ENCODE measurements around the gene ACR. TPM values are rescaled to one million over a fixed set of nuclear protein-coding genes. Genes with fewer than 3 reads are reported as not detected.

The ACR gene
- total and polyA plus RNA-seq, 2 experiments from 2014 or later = not detected

DNA sequence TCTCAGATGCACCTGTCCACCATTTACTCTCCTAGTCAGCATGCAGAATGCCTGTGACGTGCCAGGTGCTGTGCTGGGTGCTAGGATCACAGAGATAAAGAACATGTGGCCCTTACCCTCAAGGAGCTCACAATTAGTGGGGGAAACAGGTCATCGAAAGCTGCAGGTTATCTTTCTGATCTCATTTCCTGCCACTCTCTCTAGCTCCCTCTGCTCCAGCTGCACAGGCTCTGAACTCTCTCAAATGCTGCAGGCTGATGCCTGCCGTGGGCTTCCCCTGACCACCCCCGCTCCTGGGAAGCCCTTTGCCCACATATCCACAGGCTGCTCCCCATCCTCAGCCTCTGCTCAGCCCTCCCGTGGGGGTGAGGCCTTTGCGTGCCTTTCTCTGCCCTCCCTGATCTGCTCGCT, 35.7 kb upstream of the ACR start:
- no peak for DNase-seq
- Histone ChIP-seq H3K4me1 (ENCODE audit: insufficient read depth) (no peaks in the 10 kb centered on the region), H3K9me3 (ENCODE audit: low read depth) (no peaks in the 10 kb centered on the region), H3K27me3 (replicated peaks; ENCODE audit: insufficient read depth) (no peaks in the 10 kb centered on the region), H3K36me3 (ENCODE audit: low read depth) (no peaks in the 10 kb centered on the region), H4K20me1 (ENCODE audit: insufficient read depth) (no peaks in the 10 kb centered on the region), H3K4me2 (ENCODE audit: unreplicated experiment) (no peak overlapping the region), H3F3A (ENCODE audit: insufficient read depth) (no peaks in the 10 kb centered on the region), H3K4me3 (no peak overlapping the region), H2AFZ (no peak overlapping the region), H3K27ac (no peak overlapping the region), H3K79me2 (ENCODE audit: insufficient read depth) (no peaks in the 10 kb centered on the region), H3K9ac (no peak overlapping the region), H3K9me2 (ENCODE audit: insufficient read depth) (no peaks in the 10 kb centered on the region)
- no peak for TF ChIP-seq EZH2phosphoT487 (IDR thresholded peaks at IDR 0.05; ENCODE audit: insufficient read depth, low read depth)
- TF ChIP-seq EZH2 (IDR thresholded peaks at IDR 0.05; ENCODE audit: insufficient read depth, poor library complexity, severe bottlenecking) = no peak
- in situ Hi-C loops (cut with MboI) = no loop called here
- WGBS, 2 experiments (ENCODE audit: low coverage in 1 of 2, low lambda C conversion rate in 2 of 2, missing lambda C conversion rate in 2 of 2) = 91 to 94% methylated on average over 7 of the region's 7 CpGs

DNA sequence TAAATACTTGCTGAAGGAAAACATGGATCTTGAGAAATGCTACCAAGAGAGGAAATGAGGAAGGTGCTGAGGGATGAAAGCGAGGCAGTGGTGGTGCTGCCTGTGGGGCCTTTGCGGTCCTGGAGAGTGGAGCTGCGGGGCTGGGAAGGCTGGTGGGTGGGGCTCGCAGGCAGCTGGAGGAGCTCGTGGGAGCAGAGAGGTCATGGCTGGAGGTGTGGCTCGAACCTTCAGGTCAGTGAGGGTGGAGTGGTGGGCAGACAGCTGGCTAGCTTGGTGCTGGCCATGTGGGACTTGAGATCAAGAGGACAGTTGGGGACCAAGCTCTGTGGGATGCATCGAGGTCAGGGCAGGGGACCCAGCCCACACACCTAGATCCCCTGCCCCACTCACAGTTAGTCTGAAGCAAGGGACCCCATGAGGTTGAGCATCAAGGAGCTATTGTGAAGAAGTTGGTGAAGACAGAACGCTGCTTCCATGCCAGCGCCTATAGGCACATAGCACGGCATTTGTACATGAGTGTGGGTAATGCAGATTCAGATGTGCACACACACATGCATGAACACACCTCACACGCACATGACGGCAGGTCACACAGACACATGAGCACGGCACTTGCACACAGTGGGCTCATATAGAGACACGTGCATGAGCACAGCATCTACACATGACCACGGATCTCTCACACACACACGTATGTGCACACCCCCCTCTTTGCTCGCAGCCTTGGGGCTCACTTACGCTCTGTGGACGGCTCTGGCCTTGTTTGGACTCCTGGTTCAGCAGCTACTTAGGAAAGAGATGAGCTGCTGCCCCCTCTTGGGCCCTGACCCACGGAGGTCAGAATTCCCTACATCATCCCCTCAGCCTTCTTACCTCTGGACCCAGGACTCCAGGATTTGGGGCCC, 34.9 kb upstream of the ACR start:
- H3K4me3 ChIP-seq = no peak overlapping the region
- H3F3A ChIP-seq (ENCODE audit: insufficient read depth) = no peaks in the 10 kb centered on the region
- H3K4me1 ChIP-seq (ENCODE audit: insufficient read depth) = no peaks in the 10 kb centered on the region
- no peaks in the 10 kb centered on the region for H3K9me2 ChIP-seq (ENCODE audit: insufficient read depth)
- no peaks in the 10 kb centered on the region for H3K36me3 ChIP-seq (ENCODE audit: low read depth)
- in situ Hi-C loops (cut with MboI) = no loop called here
- H2AFZ ChIP-seq = no peak overlapping the region
- H3K9me3 ChIP-seq (ENCODE audit: low read depth) = no peaks in the 10 kb centered on the region
- no peak for DNase-seq
- H3K4me2 ChIP-seq (ENCODE audit: unreplicated experiment) = no peak overlapping the region
- H3K27ac ChIP-seq = no peak overlapping the region
- no peaks in the 10 kb centered on the region for H3K27me3 ChIP-seq (replicated peaks; ENCODE audit: insufficient read depth)
- 85 to 89% methylated on average over 20 of the region's 20 CpGs for WGBS, 2 experiments (ENCODE audit: low coverage in 1 of 2, low lambda C conversion rate in 2 of 2, missing lambda C conversion rate in 2 of 2)
- no peaks in the 10 kb centered on the region for H3K79me2 ChIP-seq (ENCODE audit: insufficient read depth)
- no peak for TF ChIP-seq EZH2 (IDR thresholded peaks at IDR 0.05; ENCODE audit: insufficient read depth, poor library complexity, severe bottlenecking)
- TF ChIP-seq EZH2phosphoT487 (IDR thresholded peaks at IDR 0.05; ENCODE audit: insufficient read depth, low read depth) = no peak
- H4K20me1 ChIP-seq (ENCODE audit: insufficient read depth) = no peaks in the 10 kb centered on the region
- H3K9ac ChIP-seq = no peak overlapping the region

DNA sequence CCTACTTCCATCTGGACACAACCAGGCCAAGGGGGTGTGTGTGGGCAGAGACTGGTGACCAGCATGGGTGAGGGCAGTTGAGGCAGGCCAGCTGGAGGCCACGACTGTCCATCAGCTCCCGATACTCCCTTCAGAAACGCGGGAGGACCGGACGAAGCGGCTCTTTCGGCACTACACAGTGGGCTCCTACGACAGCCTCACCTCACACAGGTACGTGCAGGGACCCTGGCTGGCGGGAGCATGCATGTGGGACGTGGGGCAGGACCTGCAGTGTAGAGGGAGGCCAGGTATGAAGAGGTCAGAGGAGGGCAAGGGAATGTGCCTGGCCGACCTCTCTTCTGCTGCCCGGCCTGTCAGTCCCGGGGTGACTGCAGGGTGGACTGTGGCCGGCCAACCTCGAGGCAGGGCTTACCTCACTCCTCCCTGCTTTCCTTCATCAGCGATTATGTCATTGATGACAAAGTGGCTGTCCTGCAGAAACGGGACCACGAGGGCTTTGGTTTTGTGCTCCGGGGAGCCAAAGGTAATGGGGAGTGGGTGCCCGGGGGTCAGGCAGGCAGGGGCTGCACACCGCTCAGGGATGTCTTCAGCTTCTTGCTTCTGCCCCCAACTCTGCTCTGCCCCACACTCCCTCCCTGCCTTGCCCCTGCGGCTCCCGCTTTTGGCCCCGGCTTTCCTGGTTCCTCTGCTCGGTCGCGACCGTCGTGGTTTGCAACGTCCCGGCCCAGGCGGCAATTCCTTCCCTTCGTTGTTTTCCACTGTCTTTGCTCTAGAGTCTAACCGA, 34.1 kb upstream of the ACR start:
- H3K9ac ChIP-seq = no peak overlapping the region
- H3K9me2 ChIP-seq (ENCODE audit: insufficient read depth) = no peaks in the 10 kb centered on the region
- H4K20me1 ChIP-seq (ENCODE audit: insufficient read depth) = no peaks in the 10 kb centered on the region
- in situ Hi-C loops (cut with MboI) = no loop called here
- H3K79me2 ChIP-seq (ENCODE audit: insufficient read depth) = no peaks in the 10 kb centered on the region
- H3K9me3 ChIP-seq (ENCODE audit: low read depth) = no peaks in the 10 kb centered on the region
- H3K4me2 ChIP-seq (ENCODE audit: unreplicated experiment) = no peak overlapping the region
- no peak overlapping the region for H2AFZ ChIP-seq
- no peaks in the 10 kb centered on the region for H3K27me3 ChIP-seq (replicated peaks; ENCODE audit: insufficient read depth)
- TF ChIP-seq EZH2phosphoT487 (IDR thresholded peaks at IDR 0.05; ENCODE audit: insufficient read depth, low read depth) = no peak
- TF ChIP-seq EZH2 (IDR thresholded peaks at IDR 0.05; ENCODE audit: insufficient read depth, poor library complexity, severe bottlenecking) = no peak
- no peaks in the 10 kb centered on the region for H3K36me3 ChIP-seq (ENCODE audit: low read depth)
- no peaks in the 10 kb centered on the region for H3F3A ChIP-seq (ENCODE audit: insufficient read depth)
- H3K27ac ChIP-seq = no peak overlapping the region
- H3K4me3 ChIP-seq = no peak overlapping the region
- no peak for DNase-seq
- H3K4me1 ChIP-seq (ENCODE audit: insufficient read depth) = no peaks in the 10 kb centered on the region
- 89 to 90% methylated on average over 32 to 36 of the region's 36 CpGs for WGBS, 2 experiments (ENCODE audit: low coverage in 1 of 2, low lambda C conversion rate in 2 of 2, missing lambda C conversion rate in 2 of 2)

DNA sequence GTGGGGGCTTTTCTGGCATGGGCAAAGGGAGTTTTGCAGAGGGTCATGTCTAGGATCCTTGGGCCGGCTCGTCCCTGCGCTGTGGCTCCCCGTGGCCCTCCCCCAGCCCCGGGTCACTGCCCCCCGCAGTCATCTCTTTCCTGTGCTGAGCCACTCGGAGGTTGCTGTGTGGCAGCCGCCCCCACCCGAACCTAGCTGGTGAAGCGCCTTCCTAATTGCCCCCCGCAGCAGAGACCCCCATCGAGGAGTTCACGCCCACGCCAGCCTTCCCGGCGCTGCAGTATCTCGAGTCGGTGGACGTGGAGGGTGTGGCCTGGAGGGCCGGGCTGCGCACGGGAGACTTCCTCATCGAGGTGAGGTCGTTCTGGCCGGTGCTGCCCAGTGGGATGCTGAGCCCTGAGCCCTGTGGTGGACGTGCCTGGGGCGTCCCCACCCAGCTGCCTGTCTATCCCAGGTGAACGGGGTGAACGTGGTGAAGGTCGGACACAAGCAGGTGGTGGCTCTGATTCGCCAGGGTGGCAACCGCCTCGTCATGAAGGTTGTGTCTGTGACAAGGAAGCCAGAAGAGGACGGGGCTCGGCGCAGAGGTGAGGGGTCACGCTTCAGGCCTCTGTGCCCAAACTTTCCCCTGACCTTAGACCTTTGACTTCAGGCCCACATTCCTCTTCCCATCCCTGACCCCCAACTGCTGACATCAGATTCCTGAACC, 33.3 kb upstream of the ACR start:
- Histone ChIP-seq H3K79me2 (ENCODE audit: insufficient read depth) (no peaks in the 10 kb centered on the region), H2AFZ (no peak overlapping the region), H3K36me3 (ENCODE audit: low read depth) (no peaks in the 10 kb centered on the region), H3K9ac (no peak overlapping the region), H3K9me2 (ENCODE audit: insufficient read depth) (no peaks in the 10 kb centered on the region), H3K4me3 (no peak overlapping the region), H3K27ac (no peak overlapping the region), H4K20me1 (ENCODE audit: insufficient read depth) (no peaks in the 10 kb centered on the region), H3K4me1 (ENCODE audit: insufficient read depth) (no peaks in the 10 kb centered on the region), H3K27me3 (replicated peaks; ENCODE audit: insufficient read depth) (no peaks in the 10 kb centered on the region), H3K4me2 (ENCODE audit: unreplicated experiment) (no peak overlapping the region), H3F3A (ENCODE audit: insufficient read depth) (no peaks in the 10 kb centered on the region), H3K9me3 (ENCODE audit: low read depth) (no peaks in the 10 kb centered on the region)
- in situ Hi-C loops (cut with MboI) = no loop called here
- WGBS, 2 experiments (ENCODE audit: low coverage in 1 of 2, low lambda C conversion rate in 2 of 2, missing lambda C conversion rate in 2 of 2) = 92 to 95% methylated on average over 24 to 37 of the region's 37 CpGs
- no peak for DNase-seq
- no peak for TF ChIP-seq EZH2phosphoT487 (IDR thresholded peaks at IDR 0.05; ENCODE audit: insufficient read depth, low read depth)
- no peak for TF ChIP-seq EZH2 (IDR thresholded peaks at IDR 0.05; ENCODE audit: insufficient read depth, poor library complexity, severe bottlenecking)
